Glomerular visceral epithelial cell (primary cell): ENCODE data around the gene RAMACL.
"Not testable (repeated sequence)": the region's sequence is repeated elsewhere in the genome, so short reads cannot be mapped to it uniquely, and the experiment has no call there.

Experiments used
- DNase-seq: peaks from one replicate; pipeline ENCODE4 v3.0.0-alpha.2; 2016; ENCODE audit errors: extremely low spot score

RAMACL gene

GRCh38 chr6:166556863-166557322 lies 29.6 kb downstream of the RAMACL start:
- peak; percentile 98 for DNase-seq

GRCh38 chr6:166556336-166556735 lies 30.1 kb downstream of the RAMACL start:
- DNase-seq: peak; percentile 60

- DNase-seq: no peak
Measured at GRCh38 chr6:166555086-166555485, 31.4 kb downstream of the RAMACL start.

GRCh38 chr6:166554316-166554715 lies 32.2 kb downstream of the RAMACL start:
- DNase-seq: no peak

- DNase-seq: peak; percentile 60
Measured at GRCh38 chr6:166553563-166554271, 32.8 kb downstream of the RAMACL start.

- DNase-seq: no peak
Measured at GRCh38 chr6:166552600-166552999, 33.9 kb downstream of the RAMACL start.

- DNase-seq: no peak
Measured at GRCh38 chr6:166551754-166552495, 34.6 kb downstream of the RAMACL start.

- no peak for DNase-seq
Measured at GRCh38 chr6:166546653-166547052, 39.8 kb downstream of the RAMACL start.

GRCh38 chr6:166545156-166546034 lies 41.1 kb downstream of the RAMACL start:
- DNase-seq: no peak

- no peak for DNase-seq
Measured at GRCh38 chr6:166544296-166544605, 42.2 kb downstream of the RAMACL start.

- DNase-seq: no peak
Measured at GRCh38 chr6:166543603-166544295, 42.7 kb downstream of the RAMACL start.

GRCh38 chr6:166542580-166542912 lies 43.9 kb downstream of the RAMACL start:
- peak; percentile 29 for DNase-seq

GRCh38 chr6:166541876-166542579 lies 44.5 kb downstream of the RAMACL start:
- DNase-seq: no peak

GRCh38 chr6:166541366-166541765 lies 45.1 kb downstream of the RAMACL start:
- DNase-seq: no peak

GRCh38 chr6:166540631-166541331 lies 45.7 kb downstream of the RAMACL start:
- no peak for DNase-seq

- no peak for DNase-seq
Measured at GRCh38 chr6:166539543-166539942, 46.9 kb downstream of the RAMACL start.

GRCh38 chr6:166539011-166539385 lies 47.5 kb downstream of the RAMACL start:
- not testable (repeated sequence) for DNase-seq

- no peak for DNase-seq
Measured at GRCh38 chr6:166538297-166539010, 48.0 kb downstream of the RAMACL start.

GRCh38 chr6:166534658-166535406 lies 51.6 kb downstream of the RAMACL start:
- DNase-seq: no peak
